22Rv1 (cell line): ENCODE results near the gene ACACA.
A peak's percentile ranks its signal among the peaks of the same experiment; 100 is the strongest.
"Not testable (repeated sequence)": the region's sequence is repeated elsewhere in the genome, so short reads cannot be mapped to it uniquely, and the experiment has no call there.

Experiments used
- H3K27ac ChIP-seq: fragments of 450-650 bp; 2 replicates; pipeline ENCODE4 v1.5.1; 2017
- CTCF ChIP-seq: fragments of 450-650 bp; IDR thresholded peaks from 2 replicates; pipeline ENCODE4 v1.5.1; 2017; ENCODE audit warnings: mild to moderate bottlenecking
- ZFX ChIP-seq: fragments of 450-650 bp; IDR thresholded peaks from 2 replicates; pipeline ENCODE4 v1.6.1; 2017; ENCODE audit warnings: antibody characterized with exemption, borderline replicate concordance

ACACA gene

GRCh38 chr17:37358830-37359681 lies 47.6 kb downstream of the ACACA start:
- peak overlapping the region; percentile 91 for H3K27ac ChIP-seq
- TF ChIP-seq CTCF: peak; percentile 21
- TF ChIP-seq ZFX: no peak

- H3K27ac ChIP-seq: peak overlapping the region; percentile 91
- no peak for TF ChIP-seq CTCF
- no peak for TF ChIP-seq ZFX
Observed at GRCh38 chr17:37358098-37358829, 48.4 kb downstream of the ACACA start.

DNA sequence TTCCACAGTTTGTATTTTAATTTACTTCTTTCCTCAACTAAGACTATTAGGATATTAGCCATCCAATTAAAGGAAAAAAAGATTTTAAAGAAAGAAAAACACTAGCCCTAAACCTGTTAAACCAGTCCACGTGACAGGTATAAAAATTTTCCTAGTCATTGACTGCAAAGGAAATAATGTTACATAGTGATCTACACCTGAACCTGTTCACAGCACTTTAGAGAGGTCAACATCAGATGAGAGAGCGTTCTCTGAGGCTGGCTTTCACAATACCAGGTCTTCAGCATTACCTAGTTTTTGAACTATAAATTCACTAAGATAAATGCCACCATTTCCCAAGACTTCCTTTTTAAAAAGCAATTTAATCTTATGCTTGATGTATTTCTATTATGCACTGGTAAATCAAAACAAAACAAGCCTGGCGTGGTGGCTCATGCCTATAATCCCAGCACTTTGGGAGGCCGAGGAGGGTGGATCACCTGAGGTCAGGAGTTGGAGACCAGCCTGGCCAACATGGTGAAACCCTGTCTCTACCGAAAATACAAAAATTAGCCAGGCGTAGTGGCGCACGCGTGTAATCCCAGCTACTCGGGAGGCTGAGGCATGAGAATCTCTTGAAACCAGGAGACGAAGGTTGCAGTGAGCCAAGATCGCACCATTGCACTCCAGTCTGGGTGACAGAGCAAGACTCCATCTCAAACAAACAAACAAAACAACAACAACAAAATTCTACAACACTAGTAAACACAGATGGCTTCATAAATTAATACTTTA lies 49.7 kb downstream of the ACACA start:
- peak overlapping the region; percentile 91 for H3K27ac ChIP-seq

DNA sequence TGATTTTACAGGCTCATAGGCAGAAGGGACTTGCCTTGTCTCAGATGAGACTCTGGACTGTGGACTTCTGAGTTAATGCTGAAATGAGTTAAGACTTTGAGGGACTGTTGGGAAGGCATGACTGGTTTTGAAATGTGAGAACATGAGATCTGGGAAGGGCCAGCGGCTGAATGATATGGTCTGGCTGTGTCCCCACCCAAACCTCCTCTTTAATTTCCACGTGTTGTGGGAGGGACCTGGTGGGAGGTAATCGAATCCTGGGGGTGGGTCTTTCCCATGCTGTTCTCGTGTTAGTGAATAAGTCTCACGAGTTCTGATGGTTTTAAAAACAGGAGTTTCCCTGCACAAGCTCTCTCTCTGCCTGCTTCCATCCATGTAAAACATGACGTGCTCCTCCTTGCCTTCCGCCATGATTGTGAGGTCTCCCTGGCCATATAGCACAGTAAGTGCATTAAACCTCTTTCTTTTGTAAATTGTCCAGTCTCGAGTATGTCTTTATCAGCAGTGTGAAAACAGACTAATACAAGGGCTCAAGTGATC lies 59.7 kb downstream of the ACACA start:
- not testable (repeated sequence) for H3K27ac ChIP-seq

GRCh38 chr17:37344519-37344918 lies 62.1 kb downstream of the ACACA start:
- H3K27ac ChIP-seq: no peak overlapping the region
- TF ChIP-seq ZFX: no peak
- TF ChIP-seq CTCF: no peak

- no peak for TF ChIP-seq ZFX
- H3K27ac ChIP-seq: no peak overlapping the region
Observed at GRCh38 chr17:37342589-37342988, 64.0 kb downstream of the ACACA start.

GRCh38 chr17:37340804-37341203 lies 65.8 kb downstream of the ACACA start:
- H3K27ac ChIP-seq: no peak overlapping the region
- TF ChIP-seq CTCF (no peak), ZFX (no peak)

GRCh38 chr17:37339321-37339720 lies 67.3 kb downstream of the ACACA start:
- H3K27ac ChIP-seq: peak overlapping the region; percentile 17; the same call in 1 of the 2 replicates
- no peak for TF ChIP-seq CTCF
- no peak for TF ChIP-seq ZFX
